Thoracic aorta (tissue), 2 donors: Measurements from ENCODE around the gene ODF2. TPM values are rescaled to one million over a fixed set of nuclear protein-coding genes. Genes with fewer than 3 reads are reported as not detected.
"Not testable (repeated sequence)": the region's sequence is repeated elsewhere in the genome, so short reads cannot be mapped to it uniquely, and the experiment has no call there.

ENCODE experiments used
- ATAC-seq: fragments of 150-250 bp; one replicate; pipeline ENCODE4 v1.8.0; 2017; ENCODE audit warnings: low read depth; ENCODE audit not compliant: insufficient number of reproducible peaks, low FRiP score
- DNase-seq: peaks from one replicate; pipeline ENCODE4 v3.0.0-alpha.2; 2020; ENCODE audit warnings: low spot score
- H3K27ac ChIP-seq, 2 donors: fragments of 200-600 bp; sonication (generic); 1 replicate in 1 of 2; 2 replicates in 1 of 2; pipeline ENCODE4 v1.5.1; 2016; ENCODE audit warnings: mild to moderate bottlenecking in 2 of 2, moderate library complexity in 2 of 2
- H3K27me3 ChIP-seq: fragments of 200-600 bp; sonication (generic); replicated peaks from 2 replicates; pipeline ENCODE4 v1.6.0; 2016; ENCODE audit warnings: mild to moderate bottlenecking; ENCODE audit not compliant: insufficient read depth
- H3K36me3 ChIP-seq: fragments of 200-600 bp; sonication (generic); one replicate; pipeline ENCODE4 v1.5.1; 2016
- H3K4me1 ChIP-seq, 2 donors: fragments of 200-600 bp; sonication (generic); 1 replicate in 1 of 2; 2 replicates in 1 of 2; pipeline versions ENCODE4 v1.5.1 to v1.6.0; 2016; ENCODE audit warnings: low read depth in 2 of 2, mild to moderate bottlenecking in 1 of 2; ENCODE audit not compliant: control insufficient read depth in 1 of 2
- H3K4me3 ChIP-seq: fragments of 200-600 bp; sonication (generic); 2 replicates; pipeline ENCODE4 v1.5.1; 2016; ENCODE audit warnings: mild to moderate bottlenecking
- H3K9me3 ChIP-seq: fragments of 200-600 bp; sonication (generic); 2 replicates; pipeline ENCODE4 v1.5.1; 2016
- total RNA-seq, 2 donors: library from RNA; depleted of rRNA; stranded (reverse); fragments of >200 nt; gene quantifications; one replicate each; pipeline versions ENCODE4 v1.1.0 to v1.2.3, GENCODE V29; 2016
- TF ChIP-seq, protein P1 (sequence below): fragments of 200-600 bp; sonication (generic); IDR thresholded peaks from one replicate; pipeline ENCODE4 v1.5.1; 2019; ENCODE audit warnings: antibody characterized with exemption

ODF2 gene
- total RNA-seq, 2 donors from 2014 or later = 22.5 to 36.5 TPM

DNA sequence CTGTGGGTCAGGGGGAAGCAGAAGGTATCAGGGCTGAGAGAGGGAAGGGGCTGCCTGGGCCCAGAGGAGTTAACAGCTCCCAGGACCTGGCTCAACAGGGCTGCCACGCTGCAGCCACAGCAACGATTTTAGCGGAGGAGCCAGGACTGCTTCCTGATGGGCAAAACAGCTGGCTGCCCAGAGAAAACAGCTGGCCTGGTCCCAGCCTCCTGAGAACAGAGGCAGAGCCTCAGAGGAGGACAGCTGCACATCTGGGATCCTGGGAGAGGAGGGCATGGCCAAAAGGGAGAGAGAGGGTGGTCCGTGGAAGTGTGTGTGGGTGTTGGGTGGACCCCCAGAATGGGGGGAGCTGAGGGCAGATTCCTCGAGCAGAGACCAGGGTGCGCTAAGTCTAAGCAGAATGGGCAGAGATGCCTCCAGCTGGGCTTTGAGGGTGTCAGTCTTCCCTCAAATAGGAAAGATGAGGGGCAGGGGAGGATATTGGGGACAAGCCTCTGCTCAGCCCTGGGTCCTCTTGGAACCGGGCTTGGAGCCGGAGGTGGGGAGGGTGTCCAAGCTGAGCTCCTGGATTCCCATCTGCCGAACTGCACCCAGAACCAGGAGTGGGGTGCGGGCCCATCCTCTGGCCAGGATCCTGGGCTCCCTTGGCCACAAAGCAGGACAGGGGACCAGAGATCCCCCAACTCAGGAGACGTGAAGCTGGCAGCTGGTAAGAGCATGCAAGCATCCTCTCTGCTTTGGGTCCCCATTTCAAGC is 44.3 kb upstream of the ODF2 start:
- Histone ChIP-seq H3K4me1 (no peaks in the 10 kb centered on the region), H3K36me3 (no peaks in the 10 kb centered on the region), H3K4me3 (no peak overlapping the region), H3K9me3 (no peaks in the 10 kb centered on the region), H3K27ac (no peak overlapping the region), H3K27me3 (no peaks in the 10 kb centered on the region)
- TF ChIP-seq, protein P1, sequence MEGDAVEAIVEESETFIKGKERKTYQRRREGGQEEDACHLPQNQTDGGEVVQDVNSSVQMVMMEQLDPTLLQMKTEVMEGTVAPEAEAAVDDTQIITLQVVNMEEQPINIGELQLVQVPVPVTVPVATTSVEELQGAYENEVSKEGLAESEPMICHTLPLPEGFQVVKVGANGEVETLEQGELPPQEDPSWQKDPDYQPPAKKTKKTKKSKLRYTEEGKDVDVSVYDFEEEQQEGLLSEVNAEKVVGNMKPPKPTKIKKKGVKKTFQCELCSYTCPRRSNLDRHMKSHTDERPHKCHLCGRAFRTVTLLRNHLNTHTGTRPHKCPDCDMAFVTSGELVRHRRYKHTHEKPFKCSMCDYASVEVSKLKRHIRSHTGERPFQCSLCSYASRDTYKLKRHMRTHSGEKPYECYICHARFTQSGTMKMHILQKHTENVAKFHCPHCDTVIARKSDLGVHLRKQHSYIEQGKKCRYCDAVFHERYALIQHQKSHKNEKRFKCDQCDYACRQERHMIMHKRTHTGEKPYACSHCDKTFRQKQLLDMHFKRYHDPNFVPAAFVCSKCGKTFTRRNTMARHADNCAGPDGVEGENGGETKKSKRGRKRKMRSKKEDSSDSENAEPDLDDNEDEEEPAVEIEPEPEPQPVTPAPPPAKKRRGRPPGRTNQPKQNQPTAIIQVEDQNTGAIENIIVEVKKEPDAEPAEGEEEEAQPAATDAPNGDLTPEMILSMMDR = no peak
- ATAC-seq (no peak), DNase-seq (no peak)

DNA sequence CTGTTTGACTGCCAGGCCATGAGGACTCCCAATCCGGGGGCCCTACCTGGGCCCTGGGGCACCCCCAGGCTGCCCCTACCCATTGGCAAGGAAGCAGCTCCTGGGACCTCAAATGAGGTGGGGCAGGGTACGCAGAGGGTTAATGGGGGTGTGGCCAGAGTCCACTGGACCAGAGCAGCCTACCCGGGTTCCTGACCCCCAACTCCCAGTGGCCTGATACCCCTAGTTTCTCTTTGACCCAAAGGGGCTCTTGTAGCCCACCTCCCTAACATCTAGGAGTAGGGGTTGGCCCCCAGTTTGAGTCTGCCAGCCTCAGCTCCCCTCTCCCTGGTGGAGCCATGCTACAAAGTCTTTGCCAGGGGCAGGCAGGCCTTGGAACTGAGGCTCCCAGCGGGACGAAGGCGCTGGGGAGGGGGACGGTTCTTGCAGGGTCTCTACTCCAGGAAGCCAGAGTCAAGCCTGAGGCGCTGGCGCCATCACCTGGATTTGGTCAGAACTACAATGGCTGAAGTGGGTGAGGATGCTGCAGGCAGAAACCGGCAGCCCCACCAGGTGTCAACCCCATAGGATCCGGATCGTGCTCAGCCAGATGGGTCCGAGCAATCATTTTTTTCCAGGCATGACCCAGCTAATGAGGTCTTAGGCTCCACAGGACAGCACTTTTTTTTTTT is 43.6 kb upstream of the ODF2 start:
- H3K36me3 ChIP-seq = no peaks in the 10 kb centered on the region
- DNase-seq (no peak), ATAC-seq (no peak)
- no peaks in the 10 kb centered on the region for H3K27me3 ChIP-seq
- no peak overlapping the region for H3K4me3 ChIP-seq
- H3K9me3 ChIP-seq = no peaks in the 10 kb centered on the region
- no peak overlapping the region for H3K27ac ChIP-seq
- no peaks in the 10 kb centered on the region for H3K4me1 ChIP-seq
- TF ChIP-seq, protein P1 = no peak

DNA sequence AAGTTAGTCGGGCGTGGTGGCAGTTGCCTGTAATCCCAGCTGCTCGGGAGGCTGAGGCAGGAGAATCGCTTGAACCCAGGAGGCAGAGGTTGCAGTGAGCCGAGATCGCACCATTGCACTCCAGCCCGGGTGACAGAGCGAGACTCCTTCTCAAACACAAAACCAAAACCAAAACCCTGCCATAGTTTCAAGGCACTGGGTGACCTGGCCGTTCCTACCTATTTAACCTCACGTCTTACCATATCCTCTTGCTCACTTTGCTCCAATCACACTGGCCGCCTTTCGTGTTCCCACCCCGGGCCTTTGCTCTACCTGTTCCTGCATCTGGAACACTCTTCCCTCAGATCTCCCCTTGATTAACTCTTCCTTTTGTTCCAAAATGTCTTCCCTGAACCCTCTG is 42.1 kb upstream of the ODF2 start:
- not testable (repeated sequence) for H3K4me1 ChIP-seq, DNase-seq, H3K27ac ChIP-seq, H3K27me3 ChIP-seq, H3K9me3 ChIP-seq, H3K4me3 ChIP-seq, H3K36me3 ChIP-seq, ATAC-seq

DNA sequence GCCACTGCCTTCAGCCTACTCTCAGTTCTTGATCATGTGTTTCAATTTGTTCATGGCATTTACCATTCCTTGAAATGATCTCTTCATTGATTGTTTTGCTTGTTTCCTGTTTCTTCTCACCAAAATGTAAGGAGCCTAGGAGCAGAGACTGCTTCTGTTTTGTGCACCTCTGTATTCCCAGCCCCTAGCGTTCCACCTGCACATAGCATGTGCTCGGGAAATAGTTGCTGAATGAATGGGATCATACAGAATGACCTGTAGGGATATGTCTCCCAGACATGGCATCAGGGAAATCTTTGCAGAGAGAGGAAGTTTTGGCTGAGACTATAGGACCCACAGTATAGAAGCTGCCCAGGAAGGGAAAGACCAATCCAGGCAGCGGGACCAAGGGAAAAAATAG is 41.3 kb upstream of the ODF2 start:
- DNase-seq (no peak), ATAC-seq (no peak)
- Histone ChIP-seq H3K4me3 (no peak overlapping the region), H3K9me3 (no peaks in the 10 kb centered on the region), H3K36me3 (no peaks in the 10 kb centered on the region), H3K27ac (no peak overlapping the region), H3K4me1 (peaks cover 6 to 8% of the 10 kb centered on the region in 2 donors), H3K27me3 (no peaks in the 10 kb centered on the region)
- TF ChIP-seq, protein P1 = no peak

DNA sequence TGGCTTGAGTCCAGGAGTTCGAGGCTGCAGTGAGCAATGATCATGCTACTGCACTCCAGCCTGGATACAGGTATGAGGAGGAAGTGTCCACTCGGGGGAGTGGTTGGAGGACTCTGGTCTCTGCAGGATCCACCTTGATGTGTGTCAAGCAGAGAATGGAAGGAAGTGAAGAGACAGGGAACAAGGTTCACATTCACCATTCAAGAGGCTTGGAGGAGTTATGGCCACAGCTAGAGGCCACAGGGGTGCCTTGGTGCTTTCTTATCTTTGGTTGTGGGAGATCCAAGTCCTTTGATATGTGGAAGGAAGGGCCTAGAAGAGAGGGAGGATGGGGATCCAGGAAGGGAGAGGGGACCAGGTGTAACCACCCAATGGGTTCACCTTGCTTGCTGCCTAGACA is 40.5 kb upstream of the ODF2 start:
- H3K4me1 ChIP-seq = peaks cover 11 to 14% of the 10 kb centered on the region in 2 donors
- H3K4me3 ChIP-seq = no peak overlapping the region
- H3K27me3 ChIP-seq = no peaks in the 10 kb centered on the region
- ATAC-seq (no peak), DNase-seq (no peak)
- no peaks in the 10 kb centered on the region for H3K36me3 ChIP-seq
- no peaks in the 10 kb centered on the region for H3K9me3 ChIP-seq
- TF ChIP-seq, protein P1 = no peak
- H3K27ac ChIP-seq = no peak overlapping the region
